ENCODE results near the gene LHFPL5. TPM values are rescaled to one million over a fixed set of nuclear protein-coding genes. Genes with fewer than 3 reads are reported as not detected.

Gene LHFPL5
- total RNA-seq, 1 donor from 2014 or later, result not detected

GRCh38 chr6:35771343-35771627 is 33.9 kb upstream of the LHFPL5 start:
- intact Hi-C loops (cut with micrococcal nuclease), result no loop called here
- no peak for DNase-seq
- H3K4me1 Mint-ChIP-seq, result peaks cover 30% of the 10 kb centered on the region
- H3K27ac Mint-ChIP-seq, result peak overlapping the region; percentile 95
- ChIA-PET CTCF (no interaction called here), POLR2A (no interaction called here)
- no peaks in the 10 kb centered on the region for H3K27me3 Mint-ChIP-seq
- H3K36me3 Mint-ChIP-seq (ENCODE audit: low read depth), result no peaks in the 10 kb centered on the region
- peak overlapping the region; percentile 74 for H3K4me3 Mint-ChIP-seq
- no peak for TF ChIP-seq CTCF (IDR thresholded peaks at IDR 0.05)
- no peaks in the 10 kb centered on the region for H3K9me3 Mint-ChIP-seq
- ATAC-seq (ENCODE audit: low read depth), result no peak

- TF ChIP-seq CTCF (IDR thresholded peaks at IDR 0.05), result no peak
- Mint-ChIP-seq H3K4me1 (peaks cover 40% of the 10 kb centered on the region), H3K4me3 (no peak overlapping the region), H3K9me3 (no peaks in the 10 kb centered on the region), H3K36me3 (ENCODE audit: low read depth) (no peaks in the 10 kb centered on the region), H3K27ac (no peak overlapping the region), H3K27me3 (peaks cover 1% of the 10 kb centered on the region)
- POLR2A ChIA-PET, result interaction anchor here (0.7 kb wide), 1 partner anchor 121 kb away, joined by 6 read pairs; no protein-coding TSS in a partner anchor
- DNase-seq, result no peak
- ATAC-seq (ENCODE audit: low read depth), result no peak
- intact Hi-C loops (cut with micrococcal nuclease), result no loop called here
- CTCF ChIA-PET, result no interaction called here
Observed at GRCh38 chr6:35774116-35774794, 30.9 kb upstream of the LHFPL5 start.

DNA sequence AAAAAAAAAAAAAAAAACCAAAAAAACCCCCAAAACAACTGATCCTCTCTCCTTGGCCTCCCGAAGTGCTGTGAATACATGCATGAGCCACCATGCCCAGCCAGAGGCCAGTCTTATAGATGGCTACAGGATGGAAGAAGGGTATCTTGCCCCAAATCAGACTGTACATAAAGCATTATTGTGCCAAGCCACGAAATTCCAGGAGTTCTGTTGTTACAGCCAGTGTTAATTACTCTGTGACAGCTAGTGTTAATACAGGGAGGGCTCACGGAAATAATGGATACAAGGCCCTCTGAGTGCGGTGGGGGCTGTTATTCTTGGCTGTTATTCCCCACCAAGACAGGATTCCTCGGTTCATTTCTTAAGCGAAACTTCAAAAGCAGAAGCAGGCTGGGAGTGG is 30.1 kb upstream of the LHFPL5 start:
- Mint-ChIP-seq H3K4me1 (peaks cover 35% of the 10 kb centered on the region), H3K36me3 (ENCODE audit: low read depth) (no peaks in the 10 kb centered on the region), H3K9me3 (no peaks in the 10 kb centered on the region), H3K27ac (no peak overlapping the region), H3K27me3 (peaks cover 1% of the 10 kb centered on the region), H3K4me3 (no peak overlapping the region)
- ChIA-PET POLR2A (interaction anchor here (0.7 kb wide), 1 partner anchor 120 kb away, joined by 6 read pairs; no protein-coding TSS in a partner anchor), CTCF (no interaction called here)
- no peak for ATAC-seq (ENCODE audit: low read depth)
- TF ChIP-seq CTCF (IDR thresholded peaks at IDR 0.05), result no peak
- no peak for DNase-seq
- intact Hi-C loops (cut with micrococcal nuclease), result no loop called here

- Mint-ChIP-seq H3K27me3 (peaks cover 6% of the 10 kb centered on the region), H3K27ac (no peak within 1 kb of the TSS), H3K36me3 (ENCODE audit: low read depth) (no peaks in the 10 kb centered on the region), H3K9me3 (no peaks in the 10 kb centered on the region), H3K4me1 (peaks cover 19% of the 10 kb centered on the region), H3K4me3 (peak within 1 kb of the TSS; percentile 77)
- DNase-seq (peak; percentile 33), ATAC-seq (ENCODE audit: low read depth) (peak; percentile 81)
- intact Hi-C loops (cut with micrococcal nuclease), result no loop called here
- ChIA-PET CTCF (no interaction called here), POLR2A (no interaction called here)
- TF ChIP-seq CTCF (IDR thresholded peaks at IDR 0.05), result no peak
Observed at GRCh38 chr6:35776364-35777215, 28.6 kb upstream of the LHFPL5 start, which contains the start of gene CLPSL2. TSS of gene CLPSL2 (plus strand) at chr6:35776598. CDS start at chr6:35776619, 21 bp downstream.

- Mint-ChIP-seq H3K4me3 (peak overlapping the region; percentile 77), H3K27me3 (peaks cover 9% of the 10 kb centered on the region), H3K36me3 (ENCODE audit: low read depth) (no peaks in the 10 kb centered on the region), H3K27ac (no peak overlapping the region), H3K4me1 (peaks cover 13% of the 10 kb centered on the region), H3K9me3 (no peaks in the 10 kb centered on the region)
- ATAC-seq (ENCODE audit: low read depth) (no peak), DNase-seq (no peak)
- TF ChIP-seq CTCF (IDR thresholded peaks at IDR 0.05), result no peak
- ChIA-PET CTCF (no interaction called here), POLR2A (no interaction called here)
- intact Hi-C loops (cut with micrococcal nuclease), result no loop called here
Observed at GRCh38 chr6:35777356-35778102, 27.6 kb upstream of the LHFPL5 start.
